Measurements from ENCODE around the gene LASP1NB.

LASP1NB gene

DNA sequence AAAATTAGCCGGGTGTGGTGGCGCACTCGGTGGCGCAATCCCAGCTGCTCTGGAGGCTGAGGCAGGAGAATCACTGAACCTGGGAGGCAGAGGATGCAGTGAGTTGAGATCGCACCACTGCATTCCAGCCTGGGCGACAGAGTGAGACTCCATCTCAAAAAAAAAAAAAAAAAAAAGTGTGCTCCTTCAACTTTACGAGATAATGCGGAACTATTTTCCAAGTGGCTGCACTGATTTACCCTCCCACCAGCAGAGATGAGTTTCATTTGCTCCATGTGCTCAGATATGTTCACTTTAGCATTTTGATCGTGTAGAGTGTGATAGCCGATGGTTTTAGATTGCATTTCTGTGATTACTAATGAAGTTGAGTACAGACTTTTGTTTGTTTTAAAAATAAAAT lies 20.0 kb upstream of the LASP1NB start:
- no peak for ATAC-seq
- TF ChIP-seq SNAI2 (CRISPR knock-in tag; IDR thresholded peaks at IDR 0.05) = no peak
- no peak for TF ChIP-seq ZFP30 (CRISPR knock-in tag; IDR thresholded peaks at IDR 0.05)

DNA sequence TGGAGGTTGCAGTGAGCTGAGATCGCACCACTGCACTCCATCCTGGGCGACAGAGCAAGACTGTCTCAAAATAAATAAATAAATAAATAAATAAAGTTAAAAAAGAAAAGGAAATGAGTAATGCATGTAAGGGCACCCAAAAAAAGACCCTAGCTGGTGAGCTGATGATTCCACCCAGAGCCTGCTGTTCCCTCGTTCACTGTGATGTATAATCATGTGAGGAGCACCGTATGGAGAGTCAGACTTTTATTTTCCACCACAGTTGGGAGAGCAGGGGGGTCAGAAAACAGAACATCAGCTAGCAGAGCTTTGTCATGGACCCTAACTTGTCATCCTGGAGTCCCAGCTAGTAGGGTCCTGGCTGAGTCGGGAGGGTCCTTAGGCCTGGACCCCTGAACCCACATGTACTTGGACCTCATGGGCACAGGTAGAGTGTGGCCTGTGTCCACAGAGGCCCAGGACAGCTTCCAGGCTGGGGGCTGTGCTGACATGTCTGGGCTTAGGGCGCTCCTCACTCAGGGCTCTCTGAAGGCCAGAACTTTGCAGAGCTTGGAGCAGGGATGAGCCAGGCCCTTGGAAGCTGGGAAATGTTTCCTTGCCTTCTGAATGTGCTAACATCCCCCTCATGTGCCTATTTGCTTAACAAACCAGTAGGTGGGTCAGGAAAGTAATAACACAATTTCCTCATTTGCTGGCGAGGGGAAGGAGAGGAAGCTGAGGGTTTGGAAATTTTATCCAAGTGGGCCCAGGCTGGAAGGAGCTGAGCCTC lies 18.8 kb upstream of the LASP1NB start:
- no peak for TF ChIP-seq ESRRG (CRISPR knock-in tag; IDR thresholded peaks at IDR 0.05)
- TF ChIP-seq TOX (CRISPR knock-in tag; IDR thresholded peaks at IDR 0.05; ENCODE audit: borderline replicate concordance) = no peak
- no peak for TF ChIP-seq ZFP30 (CRISPR knock-in tag; IDR thresholded peaks at IDR 0.05)
- TF ChIP-seq OSR1 (CRISPR knock-in tag; IDR thresholded peaks at IDR 0.05) = no peak
- no peak for TF ChIP-seq ZNF8 (CRISPR knock-in tag; IDR thresholded peaks at IDR 0.05)
- TF ChIP-seq, protein P1, sequence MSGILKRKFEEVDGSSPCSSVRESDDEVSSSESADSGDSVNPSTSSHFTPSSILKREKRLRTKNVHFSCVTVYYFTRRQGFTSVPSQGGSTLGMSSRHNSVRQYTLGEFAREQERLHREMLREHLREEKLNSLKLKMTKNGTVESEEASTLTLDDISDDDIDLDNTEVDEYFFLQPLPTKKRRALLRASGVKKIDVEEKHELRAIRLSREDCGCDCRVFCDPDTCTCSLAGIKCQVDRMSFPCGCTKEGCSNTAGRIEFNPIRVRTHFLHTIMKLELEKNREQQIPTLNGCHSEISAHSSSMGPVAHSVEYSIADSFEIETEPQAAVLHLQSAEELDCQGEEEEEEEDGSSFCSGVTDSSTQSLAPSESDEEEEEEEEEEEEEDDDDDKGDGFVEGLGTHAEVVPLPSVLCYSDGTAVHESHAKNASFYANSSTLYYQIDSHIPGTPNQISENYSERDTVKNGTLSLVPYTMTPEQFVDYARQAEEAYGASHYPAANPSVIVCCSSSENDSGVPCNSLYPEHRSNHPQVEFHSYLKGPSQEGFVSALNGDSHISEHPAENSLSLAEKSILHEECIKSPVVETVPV (CRISPR knock-in tag; IDR thresholded peaks at IDR 0.05) = no peak
- no peak for TF ChIP-seq ZNF70 (CRISPR knock-in tag; IDR thresholded peaks at IDR 0.05)
- no peak for TF ChIP-seq PATZ1 (CRISPR knock-in tag; IDR thresholded peaks at IDR 0.05; ENCODE audit: borderline replicate concordance)
- TF ChIP-seq SNAI2 (CRISPR knock-in tag; IDR thresholded peaks at IDR 0.05) = no peak
- TF ChIP-seq ZC3H10 (CRISPR knock-in tag; IDR thresholded peaks at IDR 0.05) = no peak
- TF ChIP-seq ZFP3 (CRISPR knock-in tag; IDR thresholded peaks at IDR 0.05) = no peak
- no peak for TF ChIP-seq CSDC2 (CRISPR knock-in tag; IDR thresholded peaks at IDR 0.05)
- ATAC-seq = no peak

- no peak for TF ChIP-seq ZNF70 (CRISPR knock-in tag; IDR thresholded peaks at IDR 0.05)
- TF ChIP-seq RARB (CRISPR knock-in tag; IDR thresholded peaks at IDR 0.05) = no peak
- no peak for TF ChIP-seq ZFP3 (CRISPR knock-in tag; IDR thresholded peaks at IDR 0.05)
- TF ChIP-seq ZNF565 (CRISPR knock-in tag; conservative IDR thresholded peaks at IDR 0.05; ENCODE audit: low read depth) = no peak
- no peak for TF ChIP-seq ZNF8 (CRISPR knock-in tag; IDR thresholded peaks at IDR 0.05)
- TF ChIP-seq PATZ1 (CRISPR knock-in tag; IDR thresholded peaks at IDR 0.05; ENCODE audit: borderline replicate concordance) = no peak
- no peak for TF ChIP-seq BACH2 (CRISPR knock-in tag; IDR thresholded peaks at IDR 0.05; ENCODE audit: borderline replicate concordance)
- no peak for TF ChIP-seq ISL1 (CRISPR knock-in tag; IDR thresholded peaks at IDR 0.05)
- TF ChIP-seq ESRRG (CRISPR knock-in tag; IDR thresholded peaks at IDR 0.05) = no peak
- TF ChIP-seq ARNTL (CRISPR knock-in tag; IDR thresholded peaks at IDR 0.05; ENCODE audit: borderline replicate concordance, low read depth) = no peak
- no peak for TF ChIP-seq SNAI2 (CRISPR knock-in tag; IDR thresholded peaks at IDR 0.05)
- TF ChIP-seq, protein P2, sequence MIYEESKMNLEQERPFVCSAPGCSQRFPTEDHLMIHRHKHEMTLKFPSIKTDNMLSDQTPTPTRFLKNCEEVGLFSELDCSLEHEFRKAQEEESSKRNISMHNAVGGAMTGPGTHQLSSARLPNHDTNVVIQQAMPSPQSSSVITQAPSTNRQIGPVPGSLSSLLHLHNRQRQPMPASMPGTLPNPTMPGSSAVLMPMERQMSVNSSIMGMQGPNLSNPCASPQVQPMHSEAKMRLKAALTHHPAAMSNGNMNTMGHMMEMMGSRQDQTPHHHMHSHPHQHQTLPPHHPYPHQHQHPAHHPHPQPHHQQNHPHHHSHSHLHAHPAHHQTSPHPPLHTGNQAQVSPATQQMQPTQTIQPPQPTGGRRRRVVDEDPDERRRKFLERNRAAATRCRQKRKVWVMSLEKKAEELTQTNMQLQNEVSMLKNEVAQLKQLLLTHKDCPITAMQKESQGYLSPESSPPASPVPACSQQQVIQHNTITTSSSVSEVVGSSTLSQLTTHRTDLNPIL (CRISPR knock-in tag; IDR thresholded peaks at IDR 0.05; ENCODE audit: low read depth) = no peak
- TF ChIP-seq ZC3H10 (CRISPR knock-in tag; IDR thresholded peaks at IDR 0.05) = no peak
- TF ChIP-seq, protein P3, sequence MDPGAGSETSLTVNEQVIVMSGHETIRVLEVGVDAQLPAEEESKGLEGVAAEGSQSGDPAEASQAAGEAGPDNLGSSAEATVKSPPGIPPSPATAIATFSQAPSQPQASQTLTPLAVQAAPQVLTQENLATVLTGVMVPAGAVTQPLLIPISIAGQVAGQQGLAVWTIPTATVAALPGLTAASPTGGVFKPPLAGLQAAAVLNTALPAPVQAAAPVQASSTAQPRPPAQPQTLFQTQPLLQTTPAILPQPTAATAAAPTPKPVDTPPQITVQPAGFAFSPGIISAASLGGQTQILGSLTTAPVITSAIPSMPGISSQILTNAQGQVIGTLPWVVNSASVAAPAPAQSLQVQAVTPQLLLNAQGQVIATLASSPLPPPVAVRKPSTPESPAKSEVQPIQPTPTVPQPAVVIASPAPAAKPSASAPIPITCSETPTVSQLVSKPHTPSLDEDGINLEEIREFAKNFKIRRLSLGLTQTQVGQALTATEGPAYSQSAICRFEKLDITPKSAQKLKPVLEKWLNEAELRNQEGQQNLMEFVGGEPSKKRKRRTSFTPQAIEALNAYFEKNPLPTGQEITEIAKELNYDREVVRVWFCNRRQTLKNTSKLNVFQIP (CRISPR knock-in tag; IDR thresholded peaks at IDR 0.05; ENCODE audit: borderline replicate concordance, low read depth) = no peak
- no peak for TF ChIP-seq OSR1 (CRISPR knock-in tag; IDR thresholded peaks at IDR 0.05)
- no peak for TF ChIP-seq TSHZ2 (CRISPR knock-in tag; IDR thresholded peaks at IDR 0.05)
- TF ChIP-seq PPARA (CRISPR knock-in tag; IDR thresholded peaks at IDR 0.05; ENCODE audit: borderline replicate concordance) = no peak
- no peak for TF ChIP-seq GLIS3 (CRISPR knock-in tag; IDR thresholded peaks at IDR 0.05)
- ATAC-seq = no peak
Observed at GRCh38 chr17:38907930-38908675, 17.3 kb upstream of the LASP1NB start.
